SK-N-SH treated with all-trans-retinoic acid at 6 μM for 48 hours (cell line): Measurements from ENCODE around the gene ADAMTS6.

Experiments used
- ATAC-seq: fragments of 200-7000 bp; cut with Tn5 transposase; 3 replicates; pipeline ENCODE4 v1.9.1; 2020; ENCODE audit warnings: mild to moderate bottlenecking, moderate library complexity
- ARNTL ChIP-seq: fragments of 450-650 bp; formaldehyde crosslinking; IDR thresholded peaks from 2 replicates; pipeline ENCODE4 v1.5.0; 2020; ENCODE audit warnings: low read depth, mild to moderate bottlenecking, moderate library complexity, borderline replicate concordance
- BACH2 ChIP-seq: fragments of 250-450 bp; sonication (Bioruptor Pico); IDR thresholded peaks from 2 replicates; pipeline ENCODE4 v1.9.0; 2021; ENCODE audit warnings: mild to moderate bottlenecking, borderline replicate concordance
- CSDC2 ChIP-seq: fragments of 250-450 bp; sonication (Bioruptor Pico); IDR thresholded peaks from 2 replicates; pipeline ENCODE4 v1.5.0; 2020; ENCODE audit warnings: mild to moderate bottlenecking, moderate library complexity
- ESRRG ChIP-seq: fragments of 250-450 bp; sonication (Bioruptor Pico); IDR thresholded peaks from 2 replicates; pipeline ENCODE4 v1.6.1; 2021; ENCODE audit warnings: mild to moderate bottlenecking
- GLIS3 ChIP-seq: fragments of 250-450 bp; sonication (Bioruptor Pico); IDR thresholded peaks from 2 replicates; pipeline ENCODE4 v1.5.0; 2020; ENCODE audit warnings: mild to moderate bottlenecking, moderate library complexity
- OSR1 ChIP-seq: fragments of 250-450 bp; sonication (Bioruptor Pico); IDR thresholded peaks from 2 replicates; pipeline ENCODE4 v1.8.0; 2022; ENCODE audit warnings: moderate library complexity, mild to moderate bottlenecking, inconsistent platforms
- PPARA ChIP-seq: fragments of 250-450 bp; sonication (Bioruptor Pico); IDR thresholded peaks from 2 replicates; pipeline ENCODE4 v1.5.0; 2020; ENCODE audit warnings: mild to moderate bottlenecking, borderline replicate concordance
- RARB ChIP-seq: fragments of 250-450 bp; sonication (Bioruptor Pico); IDR thresholded peaks from 2 replicates; pipeline ENCODE4 v1.8.0; 2021; ENCODE audit warnings: mild to moderate bottlenecking, moderate library complexity
- SNAI2 ChIP-seq: fragments of 250-450 bp; sonication (Bioruptor Pico); IDR thresholded peaks from 2 replicates; pipeline ENCODE4 v1.5.0; 2020; ENCODE audit warnings: mild to moderate bottlenecking, moderate library complexity
- TCF4 ChIP-seq: fragments of 250-450 bp; sonication (Bioruptor Pico); IDR thresholded peaks from 2 replicates; pipeline ENCODE4 v1.8.0; 2021; ENCODE audit warnings: mild to moderate bottlenecking, moderate library complexity, borderline replicate concordance
- TOX ChIP-seq: fragments of 250-450 bp; sonication (Bioruptor Pico); IDR thresholded peaks from 2 replicates; pipeline ENCODE4 v1.8.0; 2021; ENCODE audit warnings: mild to moderate bottlenecking, moderate library complexity, borderline replicate concordance
- ZC3H10 ChIP-seq: fragments of 250-450 bp; sonication (Bioruptor Pico); IDR thresholded peaks from 2 replicates; pipeline ENCODE4 v1.5.1; 2021; ENCODE audit warnings: mild to moderate bottlenecking, moderate library complexity
- ZFP3 ChIP-seq: fragments of 250-450 bp; sonication (Bioruptor Pico); IDR thresholded peaks from 2 replicates; pipeline ENCODE4 v1.5.0; 2020; ENCODE audit warnings: mild to moderate bottlenecking, moderate library complexity
- ZFP30 ChIP-seq: fragments of 450-650 bp; formaldehyde crosslinking; IDR thresholded peaks from 2 replicates; pipeline ENCODE4 v1.5.0; 2022; ENCODE audit warnings: mild to moderate bottlenecking, moderate library complexity
- ZNF565 ChIP-seq: fragments of 450-650 bp; formaldehyde crosslinking; conservative IDR thresholded peaks from 2 replicates; pipeline ENCODE4 v1.5.0; 2020; ENCODE audit warnings: low read depth, mild to moderate bottlenecking, moderate library complexity
- ZNF70 ChIP-seq: fragments of 450-650 bp; formaldehyde crosslinking; IDR thresholded peaks from 2 replicates; pipeline ENCODE4 v1.5.0; 2020; ENCODE audit warnings: mild to moderate bottlenecking, moderate library complexity
- ZNF8 ChIP-seq: fragments of 450-650 bp; formaldehyde crosslinking; IDR thresholded peaks from 2 replicates; pipeline ENCODE4 v1.5.0; 2020; ENCODE audit warnings: mild to moderate bottlenecking, moderate library complexity
- TF ChIP-seq, protein P1 (sequence below): fragments of 250-450 bp; sonication (Bioruptor Pico); IDR thresholded peaks from 2 replicates; pipeline ENCODE4 v1.5.0; 2020; ENCODE audit warnings: mild to moderate bottlenecking, moderate library complexity
- TF ChIP-seq, protein P2 (sequence below): fragments of 250-450 bp; sonication (Bioruptor Pico); IDR thresholded peaks from 2 replicates; pipeline ENCODE4 v1.5.1; 2021; ENCODE audit warnings: mild to moderate bottlenecking, moderate library complexity
- TF ChIP-seq, protein P3 (sequence below): fragments of 250-450 bp; sonication (Bioruptor Pico); IDR thresholded peaks from 2 replicates; pipeline ENCODE4 v1.8.0; 2021; ENCODE audit warnings: low read depth, mild to moderate bottlenecking, moderate library complexity, borderline replicate concordance
- TF ChIP-seq, protein P4 (sequence below): fragments of 250-450 bp; sonication (Bioruptor Pico); IDR thresholded peaks from 2 replicates; pipeline ENCODE4 v1.8.0; 2020; ENCODE audit warnings: mild to moderate bottlenecking, moderate library complexity, borderline replicate concordance
- TF ChIP-seq, protein P5 (sequence below): fragments of 250-450 bp; sonication (Bioruptor Pico); IDR thresholded peaks from 2 replicates; pipeline ENCODE4 v1.5.1; 2020; ENCODE audit warnings: low read depth, mild to moderate bottlenecking, moderate library complexity

The ADAMTS6 gene

DNA sequence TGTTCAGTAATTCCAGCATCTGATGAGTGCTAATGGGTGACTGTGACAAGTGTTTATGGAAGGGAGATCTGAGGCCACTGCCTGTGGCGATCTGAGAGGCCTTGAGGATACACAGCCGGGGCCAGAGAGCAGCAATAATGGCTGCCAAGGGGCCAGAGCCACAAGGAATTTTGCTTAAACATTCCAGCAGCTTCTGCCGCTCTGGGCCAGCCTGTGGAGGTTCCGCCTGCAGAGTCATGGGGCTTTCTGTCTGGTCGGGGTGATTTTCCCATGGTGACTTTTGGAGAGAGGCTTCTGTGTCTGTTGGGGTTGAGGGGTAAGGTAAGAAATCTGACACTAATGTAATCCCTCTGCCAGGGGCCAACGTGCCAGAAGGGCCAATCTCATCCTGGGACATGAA lies 353.5 kb downstream of the ADAMTS6 start:
- no peak; the same call in 2 of the 3 replicates for ATAC-seq
- TF ChIP-seq, protein P1, sequence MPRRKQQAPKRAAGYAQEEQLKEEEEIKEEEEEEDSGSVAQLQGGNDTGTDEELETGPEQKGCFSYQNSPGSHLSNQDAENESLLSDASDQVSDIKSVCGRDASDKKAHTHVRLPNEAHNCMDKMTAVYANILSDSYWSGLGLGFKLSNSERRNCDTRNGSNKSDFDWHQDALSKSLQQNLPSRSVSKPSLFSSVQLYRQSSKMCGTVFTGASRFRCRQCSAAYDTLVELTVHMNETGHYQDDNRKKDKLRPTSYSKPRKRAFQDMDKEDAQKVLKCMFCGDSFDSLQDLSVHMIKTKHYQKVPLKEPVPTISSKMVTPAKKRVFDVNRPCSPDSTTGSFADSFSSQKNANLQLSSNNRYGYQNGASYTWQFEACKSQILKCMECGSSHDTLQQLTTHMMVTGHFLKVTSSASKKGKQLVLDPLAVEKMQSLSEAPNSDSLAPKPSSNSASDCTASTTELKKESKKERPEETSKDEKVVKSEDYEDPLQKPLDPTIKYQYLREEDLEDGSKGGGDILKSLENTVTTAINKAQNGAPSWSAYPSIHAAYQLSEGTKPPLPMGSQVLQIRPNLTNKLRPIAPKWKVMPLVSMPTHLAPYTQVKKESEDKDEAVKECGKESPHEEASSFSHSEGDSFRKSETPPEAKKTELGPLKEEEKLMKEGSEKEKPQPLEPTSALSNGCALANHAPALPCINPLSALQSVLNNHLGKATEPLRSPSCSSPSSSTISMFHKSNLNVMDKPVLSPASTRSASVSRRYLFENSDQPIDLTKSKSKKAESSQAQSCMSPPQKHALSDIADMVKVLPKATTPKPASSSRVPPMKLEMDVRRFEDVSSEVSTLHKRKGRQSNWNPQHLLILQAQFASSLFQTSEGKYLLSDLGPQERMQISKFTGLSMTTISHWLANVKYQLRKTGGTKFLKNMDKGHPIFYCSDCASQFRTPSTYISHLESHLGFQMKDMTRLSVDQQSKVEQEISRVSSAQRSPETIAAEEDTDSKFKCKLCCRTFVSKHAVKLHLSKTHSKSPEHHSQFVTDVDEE: no peak
- TF ChIP-seq GLIS3 (CRISPR knock-in tag): no peak
- TF ChIP-seq ZNF70 (CRISPR knock-in tag): no peak
- no peak for TF ChIP-seq ZNF565 (CRISPR knock-in tag)
- TF ChIP-seq ZNF8 (CRISPR knock-in tag): no peak
- TF ChIP-seq, protein P2, sequence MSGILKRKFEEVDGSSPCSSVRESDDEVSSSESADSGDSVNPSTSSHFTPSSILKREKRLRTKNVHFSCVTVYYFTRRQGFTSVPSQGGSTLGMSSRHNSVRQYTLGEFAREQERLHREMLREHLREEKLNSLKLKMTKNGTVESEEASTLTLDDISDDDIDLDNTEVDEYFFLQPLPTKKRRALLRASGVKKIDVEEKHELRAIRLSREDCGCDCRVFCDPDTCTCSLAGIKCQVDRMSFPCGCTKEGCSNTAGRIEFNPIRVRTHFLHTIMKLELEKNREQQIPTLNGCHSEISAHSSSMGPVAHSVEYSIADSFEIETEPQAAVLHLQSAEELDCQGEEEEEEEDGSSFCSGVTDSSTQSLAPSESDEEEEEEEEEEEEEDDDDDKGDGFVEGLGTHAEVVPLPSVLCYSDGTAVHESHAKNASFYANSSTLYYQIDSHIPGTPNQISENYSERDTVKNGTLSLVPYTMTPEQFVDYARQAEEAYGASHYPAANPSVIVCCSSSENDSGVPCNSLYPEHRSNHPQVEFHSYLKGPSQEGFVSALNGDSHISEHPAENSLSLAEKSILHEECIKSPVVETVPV (CRISPR knock-in tag): no peak
- no peak for TF ChIP-seq BACH2 (CRISPR knock-in tag)
- no peak for TF ChIP-seq TOX (CRISPR knock-in tag)
- TF ChIP-seq RARB (CRISPR knock-in tag): no peak
- no peak for TF ChIP-seq ZFP3
- no peak for TF ChIP-seq OSR1 (CRISPR knock-in tag)
- TF ChIP-seq, protein P3, sequence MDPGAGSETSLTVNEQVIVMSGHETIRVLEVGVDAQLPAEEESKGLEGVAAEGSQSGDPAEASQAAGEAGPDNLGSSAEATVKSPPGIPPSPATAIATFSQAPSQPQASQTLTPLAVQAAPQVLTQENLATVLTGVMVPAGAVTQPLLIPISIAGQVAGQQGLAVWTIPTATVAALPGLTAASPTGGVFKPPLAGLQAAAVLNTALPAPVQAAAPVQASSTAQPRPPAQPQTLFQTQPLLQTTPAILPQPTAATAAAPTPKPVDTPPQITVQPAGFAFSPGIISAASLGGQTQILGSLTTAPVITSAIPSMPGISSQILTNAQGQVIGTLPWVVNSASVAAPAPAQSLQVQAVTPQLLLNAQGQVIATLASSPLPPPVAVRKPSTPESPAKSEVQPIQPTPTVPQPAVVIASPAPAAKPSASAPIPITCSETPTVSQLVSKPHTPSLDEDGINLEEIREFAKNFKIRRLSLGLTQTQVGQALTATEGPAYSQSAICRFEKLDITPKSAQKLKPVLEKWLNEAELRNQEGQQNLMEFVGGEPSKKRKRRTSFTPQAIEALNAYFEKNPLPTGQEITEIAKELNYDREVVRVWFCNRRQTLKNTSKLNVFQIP (CRISPR knock-in tag): no peak
- no peak for TF ChIP-seq SNAI2 (CRISPR knock-in tag)

DNA sequence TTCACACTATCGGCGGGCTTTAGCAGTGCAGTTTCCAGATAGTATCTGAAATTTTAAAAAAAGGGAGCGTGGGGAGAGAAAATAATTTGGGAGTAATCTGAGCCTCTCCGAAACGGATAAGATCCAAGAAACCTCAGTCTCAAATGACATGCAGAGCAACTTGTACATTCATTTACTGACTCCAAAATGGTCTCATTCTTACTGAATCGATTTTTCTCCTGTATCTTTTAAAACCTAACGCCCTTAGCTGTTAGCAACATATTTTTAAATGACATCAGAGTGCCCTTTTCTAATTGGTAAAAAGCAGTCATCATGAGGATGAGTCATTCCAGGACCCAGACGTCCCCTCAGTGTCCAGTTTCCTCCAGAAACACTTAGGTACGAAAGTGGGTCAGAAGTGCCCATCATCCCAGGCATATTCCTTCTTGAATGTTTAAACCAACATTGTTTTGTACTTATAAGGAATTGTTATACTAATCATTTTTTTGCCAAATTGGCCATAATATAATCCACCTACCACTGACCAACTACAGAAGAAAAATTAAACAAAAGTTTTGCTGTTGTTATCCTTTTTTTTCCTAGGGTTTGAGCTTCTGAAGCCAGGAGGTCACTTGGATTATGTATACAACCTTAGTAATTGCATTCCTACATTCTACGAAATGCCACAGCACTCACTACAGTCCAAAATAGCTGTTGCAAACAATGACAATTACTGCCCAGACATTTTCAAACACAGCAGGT lies 354.4 kb downstream of the ADAMTS6 start:
- peak; percentile 67 for ATAC-seq
- TF ChIP-seq TCF4: no peak
- TF ChIP-seq ESRRG (CRISPR knock-in tag): no peak
- TF ChIP-seq CSDC2: no peak
- no peak for TF ChIP-seq RARB (CRISPR knock-in tag)
- TF ChIP-seq, protein P3 (CRISPR knock-in tag): no peak
- TF ChIP-seq BACH2 (CRISPR knock-in tag): no peak
- TF ChIP-seq, protein P4, sequence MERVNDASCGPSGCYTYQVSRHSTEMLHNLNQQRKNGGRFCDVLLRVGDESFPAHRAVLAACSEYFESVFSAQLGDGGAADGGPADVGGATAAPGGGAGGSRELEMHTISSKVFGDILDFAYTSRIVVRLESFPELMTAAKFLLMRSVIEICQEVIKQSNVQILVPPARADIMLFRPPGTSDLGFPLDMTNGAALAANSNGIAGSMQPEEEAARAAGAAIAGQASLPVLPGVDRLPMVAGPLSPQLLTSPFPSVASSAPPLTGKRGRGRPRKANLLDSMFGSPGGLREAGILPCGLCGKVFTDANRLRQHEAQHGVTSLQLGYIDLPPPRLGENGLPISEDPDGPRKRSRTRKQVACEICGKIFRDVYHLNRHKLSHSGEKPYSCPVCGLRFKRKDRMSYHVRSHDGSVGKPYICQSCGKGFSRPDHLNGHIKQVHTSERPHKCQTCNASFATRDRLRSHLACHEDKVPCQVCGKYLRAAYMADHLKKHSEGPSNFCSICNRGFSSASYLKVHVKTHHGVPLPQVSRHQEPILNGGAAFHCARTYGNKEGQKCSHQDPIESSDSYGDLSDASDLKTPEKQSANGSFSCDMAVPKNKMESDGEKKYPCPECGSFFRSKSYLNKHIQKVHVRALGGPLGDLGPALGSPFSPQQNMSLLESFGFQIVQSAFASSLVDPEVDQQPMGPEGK: no peak
- no peak for TF ChIP-seq ZFP30
- TF ChIP-seq SNAI2 (CRISPR knock-in tag): no peak
- TF ChIP-seq PPARA (CRISPR knock-in tag): no peak

DNA sequence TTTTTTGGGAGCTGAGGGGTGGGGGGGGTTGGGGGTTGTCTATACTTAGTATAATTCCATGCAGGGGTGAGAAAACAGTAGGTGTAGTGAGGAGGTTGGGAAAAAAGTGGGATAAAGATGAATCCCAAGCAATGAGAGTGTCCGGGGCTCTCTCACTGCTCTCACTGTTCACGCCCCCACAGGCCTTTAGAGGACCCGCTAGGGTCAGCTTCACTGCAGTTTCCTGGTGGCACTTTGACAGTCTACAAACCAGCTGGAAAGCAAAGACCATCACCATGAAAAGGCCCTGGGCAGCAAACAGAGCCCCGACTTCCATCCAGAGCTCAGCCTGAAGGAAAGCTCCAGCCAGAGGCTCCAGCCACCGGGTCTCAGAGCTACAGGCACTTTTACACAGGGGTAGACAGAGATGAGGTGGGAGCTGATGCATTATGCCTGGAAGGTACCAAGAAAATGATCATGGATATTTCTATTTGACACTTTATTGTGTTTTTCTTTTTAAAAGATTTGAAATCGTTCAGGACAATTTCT lies 355.1 kb downstream of the ADAMTS6 start:
- ATAC-seq: no peak
- TF ChIP-seq ARNTL (CRISPR knock-in tag): no peak
- TF ChIP-seq SNAI2 (CRISPR knock-in tag): no peak
- TF ChIP-seq ZNF8 (CRISPR knock-in tag): no peak
- TF ChIP-seq ESRRG (CRISPR knock-in tag): no peak
- TF ChIP-seq BACH2 (CRISPR knock-in tag): no peak
- TF ChIP-seq, protein P5, sequence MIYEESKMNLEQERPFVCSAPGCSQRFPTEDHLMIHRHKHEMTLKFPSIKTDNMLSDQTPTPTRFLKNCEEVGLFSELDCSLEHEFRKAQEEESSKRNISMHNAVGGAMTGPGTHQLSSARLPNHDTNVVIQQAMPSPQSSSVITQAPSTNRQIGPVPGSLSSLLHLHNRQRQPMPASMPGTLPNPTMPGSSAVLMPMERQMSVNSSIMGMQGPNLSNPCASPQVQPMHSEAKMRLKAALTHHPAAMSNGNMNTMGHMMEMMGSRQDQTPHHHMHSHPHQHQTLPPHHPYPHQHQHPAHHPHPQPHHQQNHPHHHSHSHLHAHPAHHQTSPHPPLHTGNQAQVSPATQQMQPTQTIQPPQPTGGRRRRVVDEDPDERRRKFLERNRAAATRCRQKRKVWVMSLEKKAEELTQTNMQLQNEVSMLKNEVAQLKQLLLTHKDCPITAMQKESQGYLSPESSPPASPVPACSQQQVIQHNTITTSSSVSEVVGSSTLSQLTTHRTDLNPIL (CRISPR knock-in tag): no peak
- no peak for TF ChIP-seq TOX (CRISPR knock-in tag)
- no peak for TF ChIP-seq ZC3H10 (CRISPR knock-in tag)
- TF ChIP-seq OSR1 (CRISPR knock-in tag): no peak
- no peak for TF ChIP-seq ZFP3
- no peak for TF ChIP-seq PPARA (CRISPR knock-in tag)
- TF ChIP-seq, protein P1: no peak
- TF ChIP-seq ZNF565 (CRISPR knock-in tag): no peak
